Lower leg skin (tissue), 4 donors: ENCODE data around the gene TAF7L. TPM values are rescaled to one million over a fixed set of nuclear protein-coding genes. Genes with fewer than 3 reads are reported as not detected.

Experiments used
- DNase-seq, 2 donors: peaks; one replicate each; pipeline ENCODE4 v3.0.0-alpha.2; 2019; ENCODE audit warnings: low spot score in 2 of 2
- H3K4me3 ChIP-seq: fragments of 200-600 bp; sonication (generic); 2 replicates; pipeline ENCODE4 v1.5.1; 2017; ENCODE audit warnings: mild to moderate bottlenecking, low read depth; ENCODE audit not compliant: poor library complexity, severe bottlenecking
- CTCF ChIP-seq, 3 donors: fragments of 450-650 bp; IDR thresholded peaks; one replicate each; pipeline ENCODE4 v1.5.1; 2016; ENCODE audit warnings: antibody characterized with exemption in 3 of 3, mild to moderate bottlenecking in 3 of 3, moderate library complexity in 2 of 3
- POLR2A ChIP-seq, 2 donors: fragments of 450-650 bp; IDR thresholded peaks; one replicate each; pipeline ENCODE4 v1.6.1; 2016 to 2017; ENCODE audit warnings: antibody characterized with exemption in 2 of 2, mild to moderate bottlenecking in 1 of 2, moderate library complexity in 1 of 2
- WGBS, 2 donors: methylation state at CpG; one replicate each; pipeline ENCODE4 v1.1.5; 2018; 5-methylcytosine and 5-hydroxymethylcytosine counted together
- intact Hi-C: fragments of 100-400 bp; cut with DNase I; formaldehyde crosslinking; loops from one replicate; pipeline ENCODE4 v1.15.0; 2023; ENCODE audit warnings: low total_unique reads
- total RNA-seq, 4 donors: library from RNA; depleted of rRNA; stranded (reverse); fragments of >200 nt; gene quantifications; one replicate each; pipeline ENCODE4 v1.1.0, GENCODE V29; 2016

Gene TAF7L
- total RNA-seq, 4 donors from 2014 or later, result 0.45 to 1.5 (median 0.67) TPM

GRCh38 chrX:101276238-101276637, 14.9 kb downstream of the TAF7L start:
- H3K4me3 ChIP-seq, result no peak overlapping the region
- 79 to 88% methylated on average over 2 of the region's 2 CpGs for WGBS, 2 donors
- TF ChIP-seq POLR2A (IDR thresholded peaks at IDR 0.05) (no peak), CTCF (IDR thresholded peaks at IDR 0.05) (no peak)
- no peak for DNase-seq
- intact Hi-C loops, result no loop called here

- no peak overlapping the region for H3K4me3 ChIP-seq
- intact Hi-C loops, result no loop called here
- 91 to 94% methylated on average over 6 of the region's 6 CpGs for WGBS, 2 donors
- TF ChIP-seq POLR2A (IDR thresholded peaks at IDR 0.05), result no peak
- TF ChIP-seq CTCF (IDR thresholded peaks at IDR 0.05), result no peak
- DNase-seq, result no peak
Measured at GRCh38 chrX:101274198-101274597, 16.9 kb downstream of the TAF7L start.

GRCh38 chrX:101265869-101266428, 25.2 kb downstream of the TAF7L start:
- no peak for DNase-seq
- H3K4me3 ChIP-seq, result no peak overlapping the region
- 72 to 76% methylated on average over 5 of the region's 5 CpGs for WGBS, 2 donors
- TF ChIP-seq POLR2A (IDR thresholded peaks at IDR 0.05) (no peak), CTCF (IDR thresholded peaks at IDR 0.05) (no peak)
- intact Hi-C loops, result no loop called here

- DNase-seq, result no peak
- no peak overlapping the region for H3K4me3 ChIP-seq
- 28 to 41% methylated on average over 2 of the region's 2 CpGs for WGBS, 2 donors
- TF ChIP-seq CTCF (IDR thresholded peaks at IDR 0.05) (no peak), POLR2A (IDR thresholded peaks at IDR 0.05) (no peak)
- intact Hi-C loops, result no loop called here
Measured at GRCh38 chrX:101263766-101264165, 27.4 kb downstream of the TAF7L start.

- TF ChIP-seq CTCF (IDR thresholded peaks at IDR 0.05) (no peak), POLR2A (IDR thresholded peaks at IDR 0.05) (no peak)
- no peak overlapping the region for H3K4me3 ChIP-seq
- no peak for DNase-seq
- WGBS, 2 donors, result 87% methylated on average over 4 of the region's 4 CpGs; no CpG with 5 or more reads in 1 of the 2 donors
- intact Hi-C loops, result no loop called here
Measured at GRCh38 chrX:101262590-101262989, 28.5 kb downstream of the TAF7L start.

- no peak for TF ChIP-seq CTCF (IDR thresholded peaks at IDR 0.05)
- TF ChIP-seq POLR2A (IDR thresholded peaks at IDR 0.05), result no peak
- DNase-seq, result no peak
- 82 to 85% methylated on average over 4 of the region's 4 CpGs for WGBS, 2 donors
- intact Hi-C loops, result no loop called here
- no peak overlapping the region for H3K4me3 ChIP-seq
Measured at GRCh38 chrX:101260435-101260834, 30.7 kb downstream of the TAF7L start.
